ENCODE data around the gene MYLK.
"Not testable (repeated sequence)": the region's sequence is repeated elsewhere in the genome, so short reads cannot be mapped to it uniquely, and the experiment has no call there.

The MYLK gene, protein sequence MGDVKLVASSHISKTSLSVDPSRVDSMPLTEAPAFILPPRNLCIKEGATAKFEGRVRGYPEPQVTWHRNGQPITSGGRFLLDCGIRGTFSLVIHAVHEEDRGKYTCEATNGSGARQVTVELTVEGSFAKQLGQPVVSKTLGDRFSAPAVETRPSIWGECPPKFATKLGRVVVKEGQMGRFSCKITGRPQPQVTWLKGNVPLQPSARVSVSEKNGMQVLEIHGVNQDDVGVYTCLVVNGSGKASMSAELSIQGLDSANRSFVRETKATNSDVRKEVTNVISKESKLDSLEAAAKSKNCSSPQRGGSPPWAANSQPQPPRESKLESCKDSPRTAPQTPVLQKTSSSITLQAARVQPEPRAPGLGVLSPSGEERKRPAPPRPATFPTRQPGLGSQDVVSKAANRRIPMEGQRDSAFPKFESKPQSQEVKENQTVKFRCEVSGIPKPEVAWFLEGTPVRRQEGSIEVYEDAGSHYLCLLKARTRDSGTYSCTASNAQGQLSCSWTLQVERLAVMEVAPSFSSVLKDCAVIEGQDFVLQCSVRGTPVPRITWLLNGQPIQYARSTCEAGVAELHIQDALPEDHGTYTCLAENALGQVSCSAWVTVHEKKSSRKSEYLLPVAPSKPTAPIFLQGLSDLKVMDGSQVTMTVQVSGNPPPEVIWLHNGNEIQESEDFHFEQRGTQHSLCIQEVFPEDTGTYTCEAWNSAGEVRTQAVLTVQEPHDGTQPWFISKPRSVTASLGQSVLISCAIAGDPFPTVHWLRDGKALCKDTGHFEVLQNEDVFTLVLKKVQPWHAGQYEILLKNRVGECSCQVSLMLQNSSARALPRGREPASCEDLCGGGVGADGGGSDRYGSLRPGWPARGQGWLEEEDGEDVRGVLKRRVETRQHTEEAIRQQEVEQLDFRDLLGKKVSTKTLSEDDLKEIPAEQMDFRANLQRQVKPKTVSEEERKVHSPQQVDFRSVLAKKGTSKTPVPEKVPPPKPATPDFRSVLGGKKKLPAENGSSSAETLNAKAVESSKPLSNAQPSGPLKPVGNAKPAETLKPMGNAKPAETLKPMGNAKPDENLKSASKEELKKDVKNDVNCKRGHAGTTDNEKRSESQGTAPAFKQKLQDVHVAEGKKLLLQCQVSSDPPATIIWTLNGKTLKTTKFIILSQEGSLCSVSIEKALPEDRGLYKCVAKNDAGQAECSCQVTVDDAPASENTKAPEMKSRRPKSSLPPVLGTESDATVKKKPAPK (N-terminal part only)

DNA sequence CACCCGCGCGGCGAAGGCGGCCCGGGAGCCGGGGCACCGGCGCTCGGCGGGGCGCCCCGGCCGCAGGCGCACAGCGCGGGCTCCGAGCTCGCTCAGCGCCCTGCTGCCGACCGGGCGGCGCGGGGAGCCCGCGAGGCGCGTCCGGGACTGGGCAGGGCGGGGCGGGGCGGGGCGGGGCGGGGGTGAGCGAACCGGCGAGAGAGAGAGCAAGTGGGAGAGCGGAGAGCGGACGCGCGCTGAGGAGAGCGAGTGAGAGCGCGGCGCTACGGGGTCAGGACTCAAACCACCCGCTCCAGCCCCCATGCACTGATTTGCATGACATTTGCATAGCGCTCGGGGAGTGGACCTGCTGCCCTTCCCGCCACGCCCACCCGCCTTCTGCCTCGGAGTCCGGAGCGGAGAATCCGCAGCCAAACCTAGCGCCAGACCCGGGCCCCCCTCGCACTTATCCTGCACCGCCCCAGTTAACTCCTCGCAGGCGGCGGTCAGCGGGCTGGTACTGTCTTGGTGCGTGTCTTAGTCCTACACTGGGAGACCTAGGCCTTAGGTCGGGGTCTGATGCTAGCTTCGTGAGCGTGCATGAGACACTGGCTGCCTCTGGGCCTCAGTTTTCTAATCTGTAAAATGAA, at the start of gene MYLK:
Gene MYLK (minus strand): TSS at position 130 of the 629 bp plus-strand sequence. CDS start 90,491 bp downstream, outside the sequence.
- H3K27me3 Mint-ChIP-seq: peaks cover 73% of the 10 kb centered on the region

DNA sequence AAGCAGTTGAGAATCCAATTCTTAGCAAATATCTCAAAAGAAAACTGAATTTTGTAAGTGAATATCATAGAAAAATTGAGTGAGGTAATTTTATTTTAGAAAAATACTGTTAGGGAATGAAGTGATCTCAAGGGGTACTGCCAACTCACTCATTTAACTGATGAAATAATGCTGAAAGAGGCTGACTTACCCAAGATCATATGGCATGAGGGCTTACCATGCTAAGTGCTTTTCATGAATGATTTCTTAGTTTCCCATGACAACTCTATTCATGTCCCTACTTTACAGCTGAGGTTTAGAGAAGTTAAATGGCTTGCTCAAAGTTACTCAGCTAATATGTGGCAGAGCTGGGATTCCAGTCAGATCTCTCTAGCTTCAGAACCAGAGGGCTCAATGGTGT, 46.3 kb upstream of the MYLK start:
- peaks cover 22% of the 10 kb centered on the region for H3K36me3 Mint-ChIP-seq
- DNase-seq: no peak
- H3K27me3 Mint-ChIP-seq: no peaks in the 10 kb centered on the region
- H3K9me3 Mint-ChIP-seq: no peaks in the 10 kb centered on the region
- no peaks in the 10 kb centered on the region for H3K4me1 Mint-ChIP-seq
- H3K27ac Mint-ChIP-seq: no peak overlapping the region
- no peak overlapping the region for H3K4me3 Mint-ChIP-seq
- CTCF ChIA-PET: no interaction called here

More for the DNA sequence above, at the start of gene MYLK:
- Mint-ChIP-seq H3K27ac (no peak within 1 kb of the TSS), H3K9me3 (no peaks in the 10 kb centered on the region), H3K36me3 (no peaks in the 10 kb centered on the region), H3K4me3 (peak within 1 kb of the TSS; percentile 64), H3K4me1 (peaks cover 21% of the 10 kb centered on the region)
- peak; percentile 80 for DNase-seq
- CTCF ChIA-PET: interaction anchor here (1.5 kb wide), 1 partner anchor 12 kb away, joined by 3 read pairs; no protein-coding TSS in a partner anchor

DNA sequence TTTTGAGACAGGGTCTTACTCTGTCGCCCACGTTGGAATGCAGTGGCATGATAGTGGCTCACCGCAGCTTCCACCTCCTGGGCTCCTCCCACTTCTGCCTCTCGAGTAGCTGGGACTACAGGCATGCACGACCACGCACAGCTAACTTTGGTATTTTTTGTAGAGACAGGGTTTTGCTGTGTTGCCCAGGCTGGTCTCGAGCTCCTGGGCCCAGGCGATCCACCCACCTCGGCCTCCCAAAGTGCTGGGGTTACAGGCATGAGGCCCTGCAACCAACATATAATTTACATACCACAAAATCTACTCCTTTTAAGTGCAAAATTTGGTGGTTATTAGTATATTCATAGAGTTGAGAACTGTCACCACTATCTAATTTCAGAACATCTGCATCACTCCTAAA, 45.2 kb upstream of the MYLK start:
- no peak for DNase-seq
- no peaks in the 10 kb centered on the region for H3K4me1 Mint-ChIP-seq
- no peaks in the 10 kb centered on the region for H3K9me3 Mint-ChIP-seq
- H3K27ac Mint-ChIP-seq: no peak overlapping the region
- CTCF ChIA-PET: no interaction called here
- H3K36me3 Mint-ChIP-seq: peaks cover 26% of the 10 kb centered on the region
- no peaks in the 10 kb centered on the region for H3K27me3 Mint-ChIP-seq
- H3K4me3 Mint-ChIP-seq: no peak overlapping the region

DNA sequence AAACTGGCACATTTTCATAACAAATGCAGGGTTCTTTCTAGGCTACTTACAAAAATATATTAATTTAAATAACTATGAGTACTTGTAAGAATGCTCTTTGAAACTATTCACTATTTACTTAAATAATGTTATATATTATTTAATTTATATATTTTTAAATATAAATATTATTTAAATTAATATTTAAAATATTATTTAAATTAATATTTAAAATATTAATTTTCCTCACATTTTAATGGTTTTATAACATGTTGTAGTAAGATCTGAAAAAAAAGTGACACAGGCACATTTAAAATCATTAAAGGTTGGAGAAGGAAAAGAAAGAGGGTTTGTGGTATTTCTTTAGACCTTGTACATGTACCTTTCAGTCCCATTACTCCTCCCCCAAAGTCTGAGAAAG, 42.3 kb upstream of the MYLK start:
- CTCF ChIA-PET: no interaction called here
- no peaks in the 10 kb centered on the region for H3K4me1 Mint-ChIP-seq
- no peak overlapping the region for H3K27ac Mint-ChIP-seq
- peaks cover 12% of the 10 kb centered on the region for H3K9me3 Mint-ChIP-seq
- DNase-seq: no peak
- H3K4me3 Mint-ChIP-seq: no peak overlapping the region
- H3K36me3 Mint-ChIP-seq: peaks cover 41% of the 10 kb centered on the region
- no peaks in the 10 kb centered on the region for H3K27me3 Mint-ChIP-seq

DNA sequence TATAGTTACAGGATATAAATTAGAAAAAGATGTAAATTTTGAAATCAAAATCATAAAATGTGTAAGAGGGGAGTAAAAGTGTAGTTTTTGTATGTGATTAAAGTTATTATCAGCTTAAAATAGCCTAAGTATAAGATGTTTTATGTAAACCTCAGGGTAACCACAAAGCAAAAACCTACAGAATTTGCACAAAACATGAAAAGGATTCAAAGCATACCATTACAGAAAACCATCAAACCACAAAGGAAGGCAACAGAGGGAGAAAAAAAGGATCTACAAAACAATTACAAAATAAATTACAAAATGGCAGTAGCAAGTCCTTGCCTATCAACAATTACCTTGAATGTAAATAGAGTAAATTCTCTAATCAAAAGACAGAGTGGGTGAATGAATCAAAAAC, 36.7 kb upstream of the MYLK start:
- Mint-ChIP-seq H3K4me3 (no peak overlapping the region), H3K9me3 (peaks cover 23% of the 10 kb centered on the region), H3K27ac (no peak overlapping the region), H3K36me3 (peaks cover 45% of the 10 kb centered on the region), H3K4me1 (peaks cover 10% of the 10 kb centered on the region), H3K27me3 (no peaks in the 10 kb centered on the region)
- CTCF ChIA-PET: no interaction called here
- DNase-seq: no peak

DNA sequence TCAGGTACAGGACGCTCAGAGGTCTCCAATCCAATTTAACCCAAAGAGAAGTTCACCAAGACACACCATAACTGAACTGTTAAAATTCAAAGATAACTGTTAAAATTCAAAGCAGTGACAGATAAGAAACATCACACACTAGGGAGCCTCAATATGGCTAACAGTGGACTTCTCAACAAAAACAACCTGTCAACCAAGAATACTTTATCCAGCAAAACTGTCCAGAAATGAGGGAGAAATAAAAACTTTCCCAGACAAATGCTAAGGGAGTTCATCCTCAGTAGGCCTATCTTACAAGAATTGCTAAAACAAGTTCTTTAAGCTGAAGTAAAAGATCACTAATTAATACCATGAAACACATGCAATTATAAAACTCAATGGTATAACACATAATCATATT, 36.3 kb upstream of the MYLK start:
- Mint-ChIP-seq H3K27me3 (no peaks in the 10 kb centered on the region), H3K4me1 (peaks cover 10% of the 10 kb centered on the region), H3K36me3 (peaks cover 46% of the 10 kb centered on the region), H3K27ac (no peak overlapping the region), H3K4me3 (no peak overlapping the region), H3K9me3 (peaks cover 23% of the 10 kb centered on the region)
- CTCF ChIA-PET: no interaction called here
- no peak for DNase-seq

DNA sequence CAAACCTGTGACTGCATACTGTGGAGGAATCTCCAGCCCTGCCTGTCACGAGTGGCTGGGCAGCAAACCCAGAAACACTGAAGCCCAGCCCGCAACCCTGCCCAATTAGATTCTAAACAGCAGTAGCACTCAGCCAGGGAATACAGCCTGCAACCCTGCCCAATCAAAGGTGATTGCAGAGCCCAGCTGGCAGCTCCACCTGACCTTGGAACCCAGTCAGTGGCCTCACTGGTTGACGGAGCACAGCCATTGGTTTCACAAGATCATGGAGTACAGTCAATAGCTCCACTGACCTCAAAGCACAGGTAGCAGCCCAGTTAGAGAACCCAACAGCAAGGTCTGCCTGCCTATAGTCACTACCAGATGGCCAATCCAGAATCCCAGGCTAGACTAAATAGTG, 35.2 kb upstream of the MYLK start:
- DNase-seq: no peak
- Mint-ChIP-seq H3K36me3 (peaks cover 47% of the 10 kb centered on the region), H3K27ac (no peak overlapping the region), H3K9me3 (peaks cover 23% of the 10 kb centered on the region), H3K27me3 (no peaks in the 10 kb centered on the region), H3K4me3 (no peak overlapping the region), H3K4me1 (peaks cover 10% of the 10 kb centered on the region)
- CTCF ChIA-PET: no interaction called here

DNA sequence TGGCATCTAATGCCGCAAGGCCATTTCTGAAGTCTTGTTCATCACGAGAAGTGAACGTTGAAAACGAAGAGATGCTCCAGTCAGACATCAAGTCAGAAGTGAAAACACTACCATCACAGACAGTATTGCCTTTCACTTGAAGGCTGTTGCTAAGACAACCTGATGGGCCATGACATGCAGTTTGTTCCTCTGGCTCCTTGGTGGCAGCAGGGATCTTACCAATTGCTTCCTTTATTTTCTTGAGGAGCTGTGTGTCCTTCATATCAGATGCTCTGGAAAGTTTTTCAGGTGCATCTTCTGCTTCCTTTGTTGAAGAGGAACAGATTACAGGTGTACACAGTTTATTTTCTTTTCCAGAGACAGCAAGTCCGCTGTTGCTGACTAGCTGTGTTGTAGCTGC, 30.7 kb upstream of the MYLK start:
- H3K36me3 Mint-ChIP-seq: peaks cover 12% of the 10 kb centered on the region
- no peaks in the 10 kb centered on the region for H3K4me1 Mint-ChIP-seq
- H3K9me3 Mint-ChIP-seq: no peaks in the 10 kb centered on the region
- DNase-seq: no peak
- no peak overlapping the region for H3K27ac Mint-ChIP-seq
- no peaks in the 10 kb centered on the region for H3K27me3 Mint-ChIP-seq
- H3K4me3 Mint-ChIP-seq: no peak overlapping the region
- CTCF ChIA-PET: no interaction called here

DNA sequence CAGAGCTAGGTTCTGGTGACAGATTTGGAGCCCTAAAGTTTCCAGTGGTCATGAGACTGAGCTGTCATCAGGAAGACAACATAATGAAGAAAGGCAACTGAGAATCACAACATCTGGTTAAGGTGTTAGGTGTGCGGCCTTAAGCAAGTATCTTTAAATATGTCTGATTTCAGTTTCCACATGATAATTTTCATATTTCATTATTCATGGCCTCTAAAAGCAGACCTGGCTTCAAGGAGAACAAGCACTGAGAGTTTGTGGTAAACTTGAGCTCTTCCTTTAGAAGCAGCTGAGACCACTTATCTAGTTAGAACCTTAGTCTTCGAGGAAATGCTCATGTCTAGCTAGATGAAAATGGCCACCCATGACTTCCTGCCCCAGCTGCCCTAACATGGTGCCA, 25.7 kb upstream of the MYLK start:
- H3K4me1 Mint-ChIP-seq: no peaks in the 10 kb centered on the region
- H3K9me3 Mint-ChIP-seq: no peaks in the 10 kb centered on the region
- no peak overlapping the region for H3K27ac Mint-ChIP-seq
- H3K4me3 Mint-ChIP-seq: no peak overlapping the region
- DNase-seq: no peak
- H3K36me3 Mint-ChIP-seq: peaks cover 3% of the 10 kb centered on the region
- peaks cover 4% of the 10 kb centered on the region for H3K27me3 Mint-ChIP-seq
- CTCF ChIA-PET: no interaction called here

DNA sequence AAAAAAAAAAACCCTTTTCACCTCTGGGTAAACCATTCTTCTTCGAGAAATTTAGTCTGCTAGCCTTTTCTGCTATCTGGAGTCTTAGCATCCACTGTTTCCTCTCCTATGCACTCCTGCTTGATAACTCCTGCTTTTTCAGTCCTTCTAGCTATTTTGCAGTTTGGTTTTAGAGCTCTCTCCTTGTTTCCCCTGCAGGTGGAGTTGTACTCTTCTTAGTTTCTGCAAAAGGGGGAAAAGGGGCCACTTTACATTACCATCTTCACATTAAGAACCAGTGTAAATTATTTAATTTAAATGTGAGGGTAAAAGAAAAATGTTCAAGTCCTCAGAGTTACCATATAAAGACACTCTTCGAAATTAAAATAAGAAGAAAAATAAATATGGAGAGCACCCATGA, 23.6 kb upstream of the MYLK start:
- H3K4me1 Mint-ChIP-seq: no peaks in the 10 kb centered on the region
- no peaks in the 10 kb centered on the region for H3K9me3 Mint-ChIP-seq
- CTCF ChIA-PET: no interaction called here

DNA sequence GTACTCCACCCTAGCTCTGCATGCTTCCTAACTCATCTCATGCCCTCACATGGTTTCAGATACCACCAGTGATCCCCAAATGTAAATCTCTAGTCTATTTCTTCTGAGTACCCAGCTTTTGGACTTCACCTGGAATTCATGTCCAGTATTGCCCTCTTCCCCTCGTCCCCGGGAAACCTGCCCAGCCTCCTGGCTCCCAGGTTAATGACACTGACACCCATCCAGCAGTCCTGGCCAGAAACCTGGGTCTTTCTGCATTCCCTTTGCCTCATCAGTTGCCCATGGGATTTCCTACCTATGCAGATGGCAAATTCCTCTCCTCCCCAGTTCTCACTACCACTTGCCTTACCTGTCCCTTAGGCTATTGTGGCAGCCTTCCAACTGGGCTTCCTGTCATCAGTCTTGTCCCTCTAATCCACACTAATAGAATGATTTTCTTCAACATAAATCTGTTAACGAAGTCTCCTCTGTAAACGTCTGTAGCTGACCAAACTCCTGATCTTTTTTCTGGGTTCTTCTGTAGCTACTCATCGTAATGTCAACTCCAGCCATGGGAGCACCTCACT, 15.3 kb upstream of the MYLK start:
- peaks cover 18% of the 10 kb centered on the region for H3K27me3 Mint-ChIP-seq
- CTCF ChIA-PET: no interaction called here

More for the DNA sequence above, 23.6 kb upstream of the MYLK start:
- H3K27me3 Mint-ChIP-seq: peaks cover 4% of the 10 kb centered on the region
- no peak for DNase-seq
- H3K36me3 Mint-ChIP-seq: peaks cover 3% of the 10 kb centered on the region
- H3K4me3 Mint-ChIP-seq: no peak overlapping the region
- H3K27ac Mint-ChIP-seq: no peak overlapping the region

DNA sequence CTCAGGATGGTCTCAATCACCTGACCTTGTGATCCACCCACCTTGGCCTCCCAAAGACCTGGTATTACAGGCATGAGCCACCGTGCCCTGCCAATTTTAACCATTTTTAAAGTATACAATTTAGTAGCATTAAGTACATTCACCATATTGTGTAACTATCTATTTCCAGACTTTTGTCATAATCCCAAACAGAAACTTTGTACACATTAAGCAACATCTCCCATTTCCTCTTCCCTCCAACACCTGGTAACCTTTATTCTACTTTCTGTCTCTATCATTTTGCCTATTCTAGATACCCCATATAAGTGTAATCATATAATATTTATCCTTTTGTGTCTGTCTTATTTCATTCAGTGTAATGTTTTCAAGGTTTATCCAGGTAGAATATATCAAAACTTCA, 8.9 kb upstream of the MYLK start:
- Mint-ChIP-seq H3K27me3 (peaks cover 30% of the 10 kb centered on the region), H3K36me3 (no peaks in the 10 kb centered on the region), H3K4me3 (no peak overlapping the region), H3K4me1 (no peaks in the 10 kb centered on the region), H3K9me3 (peaks cover 13% of the 10 kb centered on the region), H3K27ac (no peak overlapping the region)
- CTCF ChIA-PET: no interaction called here
- no peak for DNase-seq

More for the DNA sequence above, 15.3 kb upstream of the MYLK start:
- H3K4me1 Mint-ChIP-seq: no peaks in the 10 kb centered on the region
- no peaks in the 10 kb centered on the region for H3K36me3 Mint-ChIP-seq
- H3K27ac Mint-ChIP-seq: no peak overlapping the region
- no peak for DNase-seq
- no peak overlapping the region for H3K4me3 Mint-ChIP-seq
- no peaks in the 10 kb centered on the region for H3K9me3 Mint-ChIP-seq

DNA sequence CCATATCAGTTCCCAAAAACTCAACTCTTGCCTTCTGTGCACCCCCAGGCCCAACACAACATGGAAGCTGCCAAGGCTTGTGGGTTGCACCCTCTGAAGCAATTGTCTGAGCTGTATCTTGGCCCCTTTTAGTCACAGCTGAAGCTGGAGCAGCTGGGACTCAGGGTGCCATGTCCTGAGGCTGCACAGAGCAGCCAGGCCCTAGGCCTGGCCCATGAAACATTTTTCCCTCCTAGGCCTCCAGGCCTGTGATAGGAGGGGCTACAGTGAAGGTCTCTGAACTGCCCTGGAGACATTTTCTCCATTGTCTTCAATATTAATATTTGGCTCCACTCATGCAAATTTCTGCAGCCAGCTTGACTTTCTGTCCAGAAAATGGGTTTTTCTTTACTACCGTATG, 8.1 kb upstream of the MYLK start:
- DNase-seq: no peak
- Mint-ChIP-seq H3K9me3 (peaks cover 13% of the 10 kb centered on the region), H3K4me3 (no peak overlapping the region), H3K27me3 (peaks cover 28% of the 10 kb centered on the region), H3K36me3 (no peaks in the 10 kb centered on the region), H3K27ac (no peak overlapping the region), H3K4me1 (no peaks in the 10 kb centered on the region)
- CTCF ChIA-PET: no interaction called here

DNA sequence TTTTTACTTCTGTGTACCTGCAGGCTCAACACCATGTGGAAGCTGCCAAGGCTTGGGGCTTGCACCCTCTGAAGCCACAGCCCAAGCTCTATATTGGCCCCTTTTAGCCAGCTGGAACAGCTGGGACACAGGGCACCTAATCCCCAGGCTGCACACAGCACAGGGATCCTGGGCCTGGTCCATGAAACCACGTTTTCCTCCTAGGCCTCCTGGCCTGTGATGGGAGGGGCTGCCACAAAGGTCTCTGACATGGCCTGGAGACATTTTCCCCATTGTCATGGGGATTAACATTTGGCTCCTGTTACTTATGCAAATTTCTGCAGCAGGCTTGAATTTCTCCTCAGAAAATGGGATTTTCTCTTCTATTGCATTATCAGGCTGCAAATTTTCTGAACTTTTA, 6.9 kb upstream of the MYLK start:
- CTCF ChIA-PET: not testable (repeated sequence)
- H3K27me3 Mint-ChIP-seq: peaks cover 34% of the 10 kb centered on the region

More for the DNA sequence above, 6.9 kb upstream of the MYLK start:
- not testable (repeated sequence) for H3K4me3 Mint-ChIP-seq, H3K36me3 Mint-ChIP-seq, DNase-seq, H3K4me1 Mint-ChIP-seq, H3K27ac Mint-ChIP-seq
- H3K9me3 Mint-ChIP-seq: peaks cover 13% of the 10 kb centered on the region
